Bronchial epithelial cell (primary cell): Measurements from ENCODE around the gene VWA3A. TPM values are rescaled to one million over a fixed set of nuclear protein-coding genes. Genes with fewer than 3 reads are reported as not detected.

Experiments used
- DNase-seq: peaks from one replicate; pipeline ENCODE4 v3.0.0-alpha.2; 2010; ENCODE audit warnings: low read depth
- FAIRE-seq: peaks from 2 replicates; lab custom pipeline; 2011; peaks lifted over from hg19 to GRCh38; lab: Jason Lieb, UNC
- H3K27me3 ChIP-seq: 2 replicates; pipeline ENCODE4 v1.5.1; 2011; ENCODE audit warnings: low read length; ENCODE audit not compliant: control insufficient read depth, insufficient read depth
- H3K36me3 ChIP-seq: 2 replicates; pipeline ENCODE4 v1.5.1; 2011; ENCODE audit warnings: low read length; ENCODE audit not compliant: control insufficient read depth, insufficient read depth
- H3K4me3 ChIP-seq: 2 replicates; pipeline ENCODE4 v1.5.1; 2011; ENCODE audit warnings: mild to moderate bottlenecking, low read depth, low read length, control low read depth
- CTCF ChIP-seq: IDR thresholded peaks from 2 replicates; pipeline ENCODE4 v1.5.1; 2011; ENCODE audit warnings: mild to moderate bottlenecking, moderate library complexity, low read length, control low read depth, inconsistent platforms; ENCODE audit not compliant: insufficient read depth, severe bottlenecking
- total RNA-seq: library from RNA; depleted of rRNA; stranded (reverse); fragments of >200 nt; gene quantifications from 2 replicates; pipeline ENCODE4 v1.2.1, GENCODE V29; 2014

VWA3A gene
- total RNA-seq, 1 donor from 2014 or later: under 0.01 TPM

- DNase-seq (no peak), FAIRE-seq (no peak)
- no peak for TF ChIP-seq CTCF
- no peak overlapping the region for H3K4me3 ChIP-seq
- H3K27me3 ChIP-seq: no peaks in the 10 kb centered on the region
- no peaks in the 10 kb centered on the region for H3K36me3 ChIP-seq
Observed at GRCh38 chr16:22078656-22079055, 13.7 kb upstream of the VWA3A start.

DNA sequence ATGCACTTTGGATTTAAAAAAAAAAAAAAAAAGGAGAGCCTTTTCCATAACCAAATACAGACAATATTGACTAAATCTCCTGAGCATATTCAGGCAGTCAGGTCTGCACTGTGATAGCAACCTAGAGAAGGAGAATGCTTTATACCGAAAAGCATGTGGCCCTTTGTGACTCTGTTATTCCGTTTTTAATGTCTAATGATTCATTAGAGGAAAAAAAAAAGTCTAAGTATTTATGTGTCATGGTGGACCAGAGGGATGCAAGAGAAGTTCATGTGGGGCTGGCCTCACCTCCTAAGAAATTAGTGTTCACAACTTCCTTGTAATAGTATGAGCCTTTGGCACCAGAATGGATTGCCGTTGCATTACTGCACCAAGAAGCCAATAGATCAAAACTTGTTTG lies 11.3 kb upstream of the VWA3A start:
- H3K27me3 ChIP-seq: no peaks in the 10 kb centered on the region
- no peak overlapping the region for H3K4me3 ChIP-seq
- DNase-seq: no peak
- no peak for FAIRE-seq
- TF ChIP-seq CTCF: no peak
- H3K36me3 ChIP-seq: peaks cover 4% of the 10 kb centered on the region

GRCh38 chr16:22086440-22086839 lies 5.9 kb upstream of the VWA3A start:
- DNase-seq (no peak), FAIRE-seq (no peak)
- H3K36me3 ChIP-seq: peaks cover 4% of the 10 kb centered on the region
- no peak overlapping the region for H3K4me3 ChIP-seq
- no peaks in the 10 kb centered on the region for H3K27me3 ChIP-seq
- TF ChIP-seq CTCF: no peak

DNA sequence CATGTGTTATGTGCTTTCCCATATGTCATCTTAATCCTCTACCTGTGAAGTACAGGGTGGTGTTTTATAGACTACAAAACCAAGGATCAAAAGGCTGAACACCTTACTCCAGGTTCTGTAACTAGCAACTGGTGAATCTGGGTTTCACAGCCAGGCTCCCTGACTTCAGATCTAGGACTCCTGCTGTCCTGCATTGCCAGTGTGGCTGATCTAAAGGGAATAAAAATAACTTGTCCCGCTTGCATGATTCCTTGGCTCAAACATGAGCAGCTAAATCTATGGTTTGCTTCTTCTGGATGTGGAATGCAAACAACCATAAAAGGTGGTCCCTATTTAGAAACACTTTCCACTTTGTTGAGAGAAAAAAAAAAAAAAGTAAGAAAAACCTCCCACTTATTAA lies 3.7 kb upstream of the VWA3A start:
- H3K36me3 ChIP-seq: peaks cover 4% of the 10 kb centered on the region
- H3K4me3 ChIP-seq: no peak overlapping the region
- H3K27me3 ChIP-seq: no peaks in the 10 kb centered on the region
- DNase-seq (no peak), FAIRE-seq (no peak)
- no peak for TF ChIP-seq CTCF

- H3K27me3 ChIP-seq: no peaks in the 10 kb centered on the region
- no peak for FAIRE-seq
Observed at GRCh38 chr16:22089910-22090309, 2.4 kb upstream of the VWA3A start.

More at GRCh38 chr16:22089910-22090309, 2.4 kb upstream of the VWA3A start:
- no peak for TF ChIP-seq CTCF
- Histone ChIP-seq H3K36me3 (peaks cover 2% of the 10 kb centered on the region), H3K4me3 (no peak overlapping the region)
- no peak for DNase-seq
